Activated CD8-positive, alpha-beta T cell treated with anti-CD3 and anti-CD28 coated beads for 36 hours (primary cell): ENCODE results near the gene TMEM141. TPM values are rescaled to one million over a fixed set of nuclear protein-coding genes. Genes with fewer than 3 reads are reported as not detected.

Experiments used
- ATAC-seq: fragments of 200-7000 bp; cut with Tn5 transposase; one replicate; pipeline ENCODE4 v1.10.0; 2021; ENCODE audit warnings: mild to moderate bottlenecking, moderate library complexity
- CTCF ChIA-PET: fragments of 350-600 bp; sonication (Branson Sonifier 250); formaldehyde crosslinking; loops from one replicate; lab custom pipeline; 2021; ENCODE audit warnings: antibody characterized with exemption; lab: Charles Lee
- POLR2A ChIA-PET: fragments of 350-600 bp; sonication (Branson Sonifier 250); formaldehyde crosslinking; loops from one replicate; lab custom pipeline; 2021; ENCODE audit warnings: antibody characterized with exemption; lab: Charles Lee
- DNase-seq: peaks from one replicate; pipeline ENCODE4 v3.0.0-alpha.2; 2020
- H3K27ac Mint-ChIP-seq: one replicate; pipeline ENCODE4 v1.8.0; 2021; ENCODE audit warnings: mild to moderate bottlenecking, mixed read lengths
- H3K27me3 Mint-ChIP-seq: one replicate; pipeline ENCODE4 v1.8.0; 2021; ENCODE audit warnings: mixed read lengths
- H3K36me3 Mint-ChIP-seq: one replicate; pipeline ENCODE4 v1.8.0; 2021; ENCODE audit warnings: low read depth, mixed read lengths
- H3K4me1 Mint-ChIP-seq: one replicate; pipeline ENCODE4 v1.8.0; 2021; ENCODE audit warnings: low read depth, mixed read lengths
- H3K4me3 Mint-ChIP-seq: one replicate; pipeline ENCODE4 v1.8.0; 2021; ENCODE audit warnings: mild to moderate bottlenecking, moderate library complexity, mixed read lengths
- H3K9me3 Mint-ChIP-seq: one replicate; pipeline ENCODE4 v1.8.0; 2021; ENCODE audit warnings: mixed read lengths
- intact Hi-C: fragments of 100-400 bp; cut with micrococcal nuclease; formaldehyde crosslinking; loops from one replicate; pipeline ENCODE4 v1.10.0; 2022
- total RNA-seq, 2 experiments: library from RNA; stranded (reverse); gene quantifications; one replicate each; pipeline ENCODE4 v1.2.3, GENCODE V29; 2021
- TF ChIP-seq, protein P1 (sequence below): fragments of 200-600 bp; IDR thresholded peaks from one replicate; pipeline ENCODE4 v1.8.0; 2022; ENCODE audit warnings: antibody characterized with exemption, mild to moderate bottlenecking

TMEM141 gene
- total RNA-seq, 2 experiments from 2014 or later, result 50.6 to 51.1 TPM

DNA sequence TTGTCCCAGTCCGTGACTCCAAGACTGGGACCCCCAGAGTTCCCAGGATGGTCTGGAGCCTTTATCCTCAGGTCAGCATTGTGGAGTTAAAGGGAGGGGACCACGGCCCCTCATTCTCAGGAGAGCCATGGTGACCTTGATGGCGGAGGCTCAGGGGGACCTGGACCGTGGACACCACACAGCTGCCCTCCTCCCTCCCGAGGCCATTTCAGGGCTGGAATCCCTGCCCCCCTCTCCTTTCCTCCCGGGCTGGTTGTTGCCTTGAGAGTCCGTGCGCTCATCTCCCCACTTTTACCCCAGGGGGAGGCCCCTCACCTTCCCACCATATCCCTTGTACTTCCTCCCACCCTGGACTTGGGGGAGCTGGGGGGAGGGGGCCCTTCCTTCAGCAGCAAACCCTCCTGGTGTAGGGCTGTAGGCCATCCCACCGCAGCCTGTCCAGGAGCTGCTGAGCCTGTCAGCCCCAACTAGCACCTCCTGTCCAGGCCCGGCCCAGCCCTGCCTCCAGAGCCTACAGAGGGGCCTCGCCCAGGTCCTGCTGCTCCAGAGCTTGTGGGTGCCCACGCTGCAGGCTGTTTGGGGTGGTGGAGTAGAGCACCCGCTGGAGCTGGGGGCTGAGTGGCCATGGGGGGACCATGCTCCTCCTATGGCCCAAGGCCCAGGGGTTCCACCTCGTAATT, 36.8 kb downstream of the TMEM141 start:
- intact Hi-C loops, result no loop called here
- DNase-seq (no peak), ATAC-seq (no peak)
- Mint-ChIP-seq H3K36me3 (peaks cover 6% of the 10 kb centered on the region), H3K27me3 (no peaks in the 10 kb centered on the region), H3K4me1 (no peaks in the 10 kb centered on the region), H3K9me3 (no peaks in the 10 kb centered on the region), H3K4me3 (no peak overlapping the region), H3K27ac (no peak overlapping the region)
- POLR2A ChIA-PET, result no interaction called here
- TF ChIP-seq, protein P1, sequence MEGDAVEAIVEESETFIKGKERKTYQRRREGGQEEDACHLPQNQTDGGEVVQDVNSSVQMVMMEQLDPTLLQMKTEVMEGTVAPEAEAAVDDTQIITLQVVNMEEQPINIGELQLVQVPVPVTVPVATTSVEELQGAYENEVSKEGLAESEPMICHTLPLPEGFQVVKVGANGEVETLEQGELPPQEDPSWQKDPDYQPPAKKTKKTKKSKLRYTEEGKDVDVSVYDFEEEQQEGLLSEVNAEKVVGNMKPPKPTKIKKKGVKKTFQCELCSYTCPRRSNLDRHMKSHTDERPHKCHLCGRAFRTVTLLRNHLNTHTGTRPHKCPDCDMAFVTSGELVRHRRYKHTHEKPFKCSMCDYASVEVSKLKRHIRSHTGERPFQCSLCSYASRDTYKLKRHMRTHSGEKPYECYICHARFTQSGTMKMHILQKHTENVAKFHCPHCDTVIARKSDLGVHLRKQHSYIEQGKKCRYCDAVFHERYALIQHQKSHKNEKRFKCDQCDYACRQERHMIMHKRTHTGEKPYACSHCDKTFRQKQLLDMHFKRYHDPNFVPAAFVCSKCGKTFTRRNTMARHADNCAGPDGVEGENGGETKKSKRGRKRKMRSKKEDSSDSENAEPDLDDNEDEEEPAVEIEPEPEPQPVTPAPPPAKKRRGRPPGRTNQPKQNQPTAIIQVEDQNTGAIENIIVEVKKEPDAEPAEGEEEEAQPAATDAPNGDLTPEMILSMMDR, result no peak
- CTCF ChIA-PET, result interaction anchor here (0.6 to 1.8 kb wide), 2 partner anchors 14 to 15 kb away, joined by 3 to 5 read pairs; partner anchors contain the start of gene AJM1

DNA sequence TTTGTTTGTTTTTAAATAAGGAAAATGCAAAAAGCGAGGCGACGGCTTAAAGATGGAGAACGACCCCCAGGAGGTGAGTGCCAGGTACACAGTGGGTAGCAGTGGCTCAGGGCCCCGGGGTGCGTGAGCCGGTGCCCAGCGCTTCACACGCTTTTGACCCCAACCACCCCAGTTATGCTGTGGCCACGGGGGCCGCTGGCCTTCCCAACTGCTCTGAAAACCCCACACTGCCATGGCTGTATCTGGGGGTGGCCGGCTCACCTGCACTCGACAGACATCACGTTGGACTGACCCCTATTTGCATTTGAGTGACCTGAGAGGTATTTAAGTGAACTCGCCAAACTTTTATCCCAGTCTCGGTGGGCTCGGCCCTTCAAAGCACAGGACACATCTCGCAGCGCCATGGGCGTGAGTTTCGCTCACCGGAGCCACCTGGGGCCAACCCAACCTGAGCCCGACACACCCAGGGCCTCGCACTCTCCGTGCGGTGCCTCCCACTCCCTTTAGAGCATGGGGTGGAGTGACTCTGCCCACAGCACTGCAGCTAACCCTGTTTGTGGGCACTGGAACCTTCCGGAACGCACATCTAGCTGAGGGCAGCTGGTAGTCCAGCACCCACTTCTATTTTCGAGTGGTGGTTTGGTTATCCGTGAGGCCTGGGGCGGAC, 37.5 kb downstream of the TMEM141 start:
- POLR2A ChIA-PET, result no interaction called here

DNA sequence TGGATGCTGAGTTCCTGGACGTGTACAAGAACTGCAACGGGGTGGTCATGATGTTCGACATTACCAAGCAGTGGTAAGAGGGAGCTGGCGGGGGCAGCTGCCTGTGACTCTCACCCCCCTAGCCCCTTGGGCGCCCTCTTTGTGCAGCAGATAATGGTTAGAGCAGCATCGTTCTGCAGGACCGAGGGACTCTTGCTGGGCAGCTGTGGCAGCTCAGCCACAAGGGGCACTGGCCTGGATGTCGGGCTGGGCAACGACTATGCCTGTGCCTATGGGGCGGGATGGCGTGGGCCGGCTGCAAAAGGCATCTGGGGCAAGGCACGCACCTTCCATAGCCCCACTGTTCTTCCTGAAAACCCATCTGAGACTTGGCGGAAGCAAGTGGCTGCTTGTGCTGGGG, 38.3 kb downstream of the TMEM141 start:
- H3K36me3 Mint-ChIP-seq, result peaks cover 5% of the 10 kb centered on the region
- ChIA-PET POLR2A (no interaction called here), CTCF (interaction anchor here (0.8 to 1.1 kb wide), 2 partner anchors 12 to 200 kb away, joined by 3 read pairs; no protein-coding TSS in a partner anchor)
- no peaks in the 10 kb centered on the region for H3K27me3 Mint-ChIP-seq
- ATAC-seq (no peak), DNase-seq (no peak)
- no peak overlapping the region for H3K27ac Mint-ChIP-seq
- H3K4me1 Mint-ChIP-seq, result no peaks in the 10 kb centered on the region
- TF ChIP-seq, protein P1, result no peak
- intact Hi-C loops, result no loop called here
- no peaks in the 10 kb centered on the region for H3K9me3 Mint-ChIP-seq
- H3K4me3 Mint-ChIP-seq, result no peak overlapping the region

More for the DNA sequence above, 37.5 kb downstream of the TMEM141 start:
- ATAC-seq (no peak), DNase-seq (no peak)
- Mint-ChIP-seq H3K27me3 (no peaks in the 10 kb centered on the region), H3K9me3 (no peaks in the 10 kb centered on the region), H3K36me3 (peaks cover 5% of the 10 kb centered on the region), H3K4me1 (no peaks in the 10 kb centered on the region), H3K4me3 (no peak overlapping the region), H3K27ac (no peak overlapping the region)
- TF ChIP-seq, protein P1, result no peak
- CTCF ChIA-PET, result interaction anchor here (1.8 kb wide), 1 partner anchor 14 kb away, joined by 5 read pairs; the partner anchor contains the start of gene AJM1
- intact Hi-C loops, result no loop called here

DNA sequence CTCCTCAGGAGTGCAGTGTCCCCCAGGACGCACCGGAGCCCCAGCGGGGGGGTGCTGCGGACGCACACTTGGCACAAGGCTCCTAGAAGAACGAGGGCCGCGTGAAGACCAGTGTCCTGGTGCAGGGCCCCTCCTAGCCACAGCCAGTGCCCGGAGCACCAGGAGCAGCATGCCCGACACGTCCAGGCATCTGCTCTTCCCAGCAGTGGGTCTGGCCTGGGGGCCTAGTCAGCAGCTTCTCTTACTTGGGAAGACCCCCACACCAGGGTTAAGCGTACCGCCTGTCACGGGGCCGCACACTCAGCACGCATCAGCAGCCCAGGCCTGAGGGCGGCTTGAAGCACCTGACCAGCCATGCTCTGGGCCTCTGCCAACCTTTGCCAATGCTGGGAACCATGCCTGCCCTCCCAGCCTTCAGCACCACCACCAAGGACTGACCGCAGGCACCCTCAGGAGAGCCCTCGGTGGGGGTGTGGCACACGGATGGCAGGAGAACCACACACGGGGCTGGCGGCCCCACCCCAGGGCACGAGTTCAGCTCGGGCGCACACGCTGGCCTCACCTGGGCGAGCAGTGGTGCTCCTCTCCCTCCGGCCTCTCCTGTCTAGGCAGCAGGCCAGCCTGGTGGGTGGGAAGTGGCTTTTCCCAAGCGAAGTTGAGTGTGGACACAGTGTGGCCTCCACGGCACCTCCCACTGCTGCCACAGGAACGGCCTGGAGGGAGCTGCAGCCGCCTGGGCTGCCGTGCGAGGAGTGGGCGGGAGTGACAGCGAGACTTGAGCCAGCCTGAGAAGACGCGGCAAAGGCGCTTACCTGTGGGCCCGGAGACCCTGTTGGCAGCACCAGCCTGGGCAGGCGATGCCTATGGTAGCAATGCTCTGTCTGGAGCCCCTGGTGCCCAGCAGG, 39.1 kb downstream of the TMEM141 start:
- H3K36me3 Mint-ChIP-seq, result peaks cover 5% of the 10 kb centered on the region
- intact Hi-C loops, result no loop called here
- H3K9me3 Mint-ChIP-seq, result no peaks in the 10 kb centered on the region
- ChIA-PET POLR2A (no interaction called here), CTCF (interaction anchor here (0.8 to 1.1 kb wide), 2 partner anchors 11 to 199 kb away, joined by 3 read pairs; no protein-coding TSS in a partner anchor)
- H3K27ac Mint-ChIP-seq, result no peak overlapping the region
- no peak for DNase-seq
- no peaks in the 10 kb centered on the region for H3K4me1 Mint-ChIP-seq
- H3K4me3 Mint-ChIP-seq, result no peak overlapping the region
- TF ChIP-seq, protein P1, result no peak
- H3K27me3 Mint-ChIP-seq, result no peaks in the 10 kb centered on the region
- ATAC-seq, result no peak
